Testis (tissue), 3 donors: ENCODE data around the gene SEMA3F. TPM values are rescaled to one million over a fixed set of nuclear protein-coding genes. Genes with fewer than 3 reads are reported as not detected.

Experiments
- DNase-seq: peaks from one replicate; pipeline ENCODE4 v3.0.0-alpha.2; 2019
- H3K27ac ChIP-seq, 2 donors: fragments of 200-600 bp; sonication (generic); one replicate each; pipeline ENCODE4 v1.5.1; 2019
- H3K27me3 ChIP-seq: fragments of 200-600 bp; sonication (generic); one replicate; pipeline ENCODE4 v1.5.1; 2019
- H3K36me3 ChIP-seq: fragments of 200-600 bp; sonication (generic); one replicate; pipeline ENCODE4 v1.5.1; 2017; ENCODE audit warnings: low read depth; ENCODE audit errors: missing control alignments
- H3K4me1 ChIP-seq: fragments of 200-600 bp; sonication (generic); one replicate; pipeline ENCODE4 v1.5.1; 2019
- H3K4me3 ChIP-seq, 2 donors: fragments of 200-600 bp; sonication (generic); one replicate each; pipeline ENCODE4 v1.5.1; 2017 to 2019
- H3K9me3 ChIP-seq: fragments of 200-600 bp; sonication (generic); one replicate; pipeline ENCODE4 v1.5.1; 2017
- CTCF ChIP-seq, 3 experiments: fragments of 450-650 bp in 2 of 3; fragments of 200-600 bp in 1 of 3; sonication (generic) in 1 of 3; IDR thresholded peaks; one replicate each; pipeline ENCODE4 v1.5.1; 2016 to 2019; ENCODE audit warnings: antibody characterized with exemption in 3 of 3, mild to moderate bottlenecking in 2 of 3, moderate library complexity in 1 of 3
- POLR2A ChIP-seq: fragments of 450-650 bp; IDR thresholded peaks from one replicate; pipeline ENCODE4 v1.6.1; 2017; ENCODE audit warnings: antibody characterized with exemption, mild to moderate bottlenecking, moderate library complexity
- WGBS, 2 donors: methylation state at CpG; one replicate each; pipeline ENCODE4 v1.1.5; 2018; 5-methylcytosine and 5-hydroxymethylcytosine counted together
- intact Hi-C: fragments of 100-400 bp; cut with DNase I; formaldehyde crosslinking; loops from one replicate; pipeline ENCODE4 v1.15.1; 2023; ENCODE audit warnings: low total_unique reads
- polyA plus RNA-seq: library from polyadenylated mRNA; stranded (reverse); fragments of 350-450 nt; fragmentation: Illumina TruSeq; extraction: RNeasy Lipid Tissue Mini Kit (QIAGEN cat#74804); gene quantifications from one replicate; pipeline ENCODE4 v1.2.3, GENCODE V29; 2014; ENCODE audit warnings: low read depth, low replicate concordance; ENCODE audit not compliant: insufficient read depth
- total RNA-seq, 2 donors: library from RNA; depleted of rRNA; stranded (reverse); fragments of >200 nt; gene quantifications; one replicate each; pipeline ENCODE4 v1.2.3, GENCODE V29; 2016

The SEMA3F gene
- total and polyA plus RNA-seq, 3 donors from 2014 or later, result 6.9 to 8.3 (median 7.5) TPM

- TF ChIP-seq POLR2A (no peak), CTCF (IDR thresholded peaks at IDR 0.05) (peak; percentile 75 to 91 (median 91))
- intact Hi-C loops, result loop anchor here (5.0 to 10.0 kb wide), 2 partner anchors 35 to 82 kb away; partner anchors contain the start of gene LSMEM2
- Histone ChIP-seq H3K4me3 (peak overlapping the region in 1 of 2 donors; percentile 8), H3K4me1 (peaks cover 9% of the 10 kb centered on the region), H3K27me3 (peaks cover 3% of the 10 kb centered on the region), H3K9me3 (no peaks in the 10 kb centered on the region), H3K27ac (no peak overlapping the region), H3K36me3 (no peaks in the 10 kb centered on the region)
- 0 to 6% methylated on average over 9 to 21 of the region's 21 CpGs for WGBS, 2 donors
- DNase-seq, result peak; percentile 80
These were observed 37.6 kb downstream of the SEMA3F start for GRCh38 chr3:50192689-50193141.

- Histone ChIP-seq H3K4me1 (peaks cover 9% of the 10 kb centered on the region), H3K4me3 (peak overlapping the region in 1 of 2 donors; percentile 8), H3K27me3 (peaks cover 3% of the 10 kb centered on the region), H3K36me3 (no peaks in the 10 kb centered on the region), H3K27ac (no peak overlapping the region), H3K9me3 (no peaks in the 10 kb centered on the region)
- WGBS, 2 donors, result 29 to 70% methylated on average over 4 to 19 of the region's 36 CpGs
- no peak for DNase-seq
- TF ChIP-seq CTCF (IDR thresholded peaks at IDR 0.05), result no peak
- TF ChIP-seq POLR2A, result no peak
- intact Hi-C loops, result loop anchor here (5.0 to 10.0 kb wide), 2 partner anchors 34 to 82 kb away; partner anchors contain the start of gene LSMEM2
These were observed 38.2 kb downstream of the SEMA3F start for GRCh38 chr3:50193286-50193685.

GRCh38 chr3:50193746-50194127 is 38.6 kb downstream of the SEMA3F start:
- no peak for DNase-seq
- H3K9me3 ChIP-seq, result no peaks in the 10 kb centered on the region
- intact Hi-C loops, result loop anchor here (5.0 to 10.0 kb wide), 2 partner anchors 34 to 81 kb away; partner anchors contain the start of gene LSMEM2
- no peak for TF ChIP-seq CTCF (IDR thresholded peaks at IDR 0.05)
- no peak for TF ChIP-seq POLR2A
- no peaks in the 10 kb centered on the region for H3K36me3 ChIP-seq
- WGBS, 2 donors, result 32 to 42% methylated on average over 7 to 29 of the region's 34 CpGs
- no peak overlapping the region for H3K4me3 ChIP-seq
- H3K4me1 ChIP-seq, result peaks cover 9% of the 10 kb centered on the region
- peaks cover 3% of the 10 kb centered on the region for H3K27me3 ChIP-seq
- H3K27ac ChIP-seq, result no peak overlapping the region

- WGBS, 2 donors, result 8 to 23% methylated on average over 13 to 61 of the region's 70 CpGs
- DNase-seq, result peak; percentile 75
- peaks cover 3% of the 10 kb centered on the region for H3K27me3 ChIP-seq
- H3K4me3 ChIP-seq, result no peak overlapping the region
- peaks cover 9% of the 10 kb centered on the region for H3K4me1 ChIP-seq
- intact Hi-C loops, result loop anchor here (5.0 to 10.0 kb wide), 2 partner anchors 33 to 80 kb away; partner anchors contain the start of gene LSMEM2
- TF ChIP-seq POLR2A (no peak), CTCF (IDR thresholded peaks at IDR 0.05) (peak; percentile 79 to 84 (median 79))
- no peaks in the 10 kb centered on the region for H3K36me3 ChIP-seq
- no peaks in the 10 kb centered on the region for H3K9me3 ChIP-seq
- no peak overlapping the region for H3K27ac ChIP-seq
These were observed 39.2 kb downstream of the SEMA3F start for GRCh38 chr3:50194128-50194902.
